A673 (cell line): Measurements from ENCODE around the gene SLC2A4RG. TPM values are rescaled to one million over a fixed set of nuclear protein-coding genes. Genes with fewer than 3 reads are reported as not detected.

Source experiments
- BruUV-seq: library from RNA; stranded (reverse); fragments of 400-500 nt; replicated peaks from 2 replicates; lab custom pipeline; 2021; lab: Mats Ljungman, UMichigan
- CTCF ChIA-PET: fragments of 300-600 bp; sonication (Branson Sonifier 250); formaldehyde crosslinking; loops from one replicate; lab custom pipeline; 2022; ENCODE audit warnings: antibody characterized with exemption; lab: Charles Lee
- POLR2A ChIA-PET: fragments of 300-600 bp; sonication (Branson Sonifier 250); formaldehyde crosslinking; loops from one replicate; lab custom pipeline; 2022; ENCODE audit warnings: antibody characterized with exemption; ENCODE audit not compliant: low non-redundant PET; lab: Charles Lee
- DNase-seq: peaks from one replicate; pipeline ENCODE4 v3.0.0-alpha.2; 2015; ENCODE audit warnings: low spot score
- H3K27ac ChIP-seq: fragments of 200-600 bp; sonication (generic); 2 replicates; pipeline ENCODE4 v1.5.1; 2016; ENCODE audit warnings: mixed run types, low read depth, mild to moderate bottlenecking, mixed read lengths, antibody characterized with exemption, low read length; ENCODE audit not compliant: poor library complexity, severe bottlenecking
- H3K27me3 ChIP-seq: fragments of 200-600 bp; sonication (generic); replicated peaks from 2 replicates; pipeline ENCODE4 v1.6.1; 2017; ENCODE audit warnings: mixed run types, low read depth, mild to moderate bottlenecking, mixed read lengths, antibody characterized with exemption, low read length; ENCODE audit not compliant: insufficient read depth, poor library complexity
- H3K36me3 ChIP-seq: fragments of 200-600 bp; sonication (generic); 2 replicates; pipeline ENCODE4 v1.6.1; 2016; ENCODE audit warnings: mixed run types, mild to moderate bottlenecking, mixed read lengths, antibody characterized with exemption, low read length; ENCODE audit not compliant: insufficient read depth, poor library complexity, severe bottlenecking
- H3K4me1 ChIP-seq: fragments of 200-600 bp; sonication (generic); 2 replicates; pipeline ENCODE4 v1.6.1; 2017; ENCODE audit warnings: mixed run types, mild to moderate bottlenecking, mixed read lengths, antibody characterized with exemption, low read length; ENCODE audit not compliant: insufficient read depth, poor library complexity, severe bottlenecking
- H3K4me3 ChIP-seq: fragments of 200-600 bp; sonication (generic); 2 replicates; pipeline ENCODE4 v1.5.1; 2016; ENCODE audit warnings: low read depth, mixed run types, mild to moderate bottlenecking, mixed read lengths, low read length; ENCODE audit not compliant: poor library complexity, severe bottlenecking
- H3K9me3 ChIP-seq: fragments of 200-600 bp; sonication (generic); 2 replicates; pipeline ENCODE4 v1.6.1; 2016; ENCODE audit warnings: mixed run types, low read depth, mild to moderate bottlenecking, mixed read lengths, antibody characterized with exemption, low read length; ENCODE audit not compliant: poor library complexity, severe bottlenecking
- CTCF ChIP-seq: fragments of 300-800, 200-600 bp; sonication (generic); conservative IDR thresholded peaks from 2 replicates; pipeline ENCODE4 v1.5.1; 2017; ENCODE audit warnings: low read depth, mild to moderate bottlenecking, antibody characterized with exemption, low read length, moderate library complexity, mixed read lengths
- EZH2 ChIP-seq: fragments of 200-600 bp; sonication (generic); IDR thresholded peaks from 2 replicates; pipeline ENCODE4 v1.6.1; 2017; ENCODE audit warnings: borderline replicate concordance, low read depth, mild to moderate bottlenecking, mixed read lengths, antibody characterized with exemption, low read length; ENCODE audit not compliant: poor library complexity, severe bottlenecking
- intact Hi-C: fragments of 100-400 bp; cut with micrococcal nuclease; formaldehyde crosslinking; loops from one replicate; pipeline ENCODE4 v1.10.0; 2022; ENCODE audit not compliant: unreplicated experiment
- total RNA-seq: library from RNA; stranded (reverse); gene quantifications from 2 replicates; pipeline ENCODE4 v1.2.3, GENCODE V29; 2021

The SLC2A4RG gene
- total RNA-seq, 1 experiment from 2014 or later, result 45.8 TPM

DNA sequence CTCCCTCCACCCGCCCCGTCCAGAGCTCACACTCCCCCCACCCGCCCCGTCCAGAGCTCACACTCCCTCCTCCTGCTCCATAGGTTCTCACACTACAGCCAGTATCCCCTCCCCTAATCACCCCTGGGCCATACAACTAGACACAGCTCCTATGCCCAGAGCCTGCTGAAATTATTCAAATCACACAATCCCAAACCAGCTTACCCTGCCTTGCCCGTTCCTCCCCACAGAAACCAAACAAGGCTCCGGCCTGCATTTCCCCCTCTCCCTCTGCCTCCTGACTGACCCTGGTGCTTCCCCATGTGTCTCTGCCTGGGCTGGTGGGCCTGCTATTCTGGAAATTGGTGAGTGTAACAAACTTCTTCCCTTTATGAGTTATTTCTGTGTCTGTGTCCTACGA is 18.6 kb downstream of the SLC2A4RG start:
- ChIA-PET POLR2A (no interaction called here), CTCF (no interaction called here)
- DNase-seq, result no peak
- H3K27me3 ChIP-seq, result no peaks in the 10 kb centered on the region
- no peaks in the 10 kb centered on the region for H3K36me3 ChIP-seq
- no peak overlapping the region for H3K4me3 ChIP-seq
- H3K9me3 ChIP-seq, result no peaks in the 10 kb centered on the region
- intact Hi-C loops, result no loop called here
- BruUV-seq, result no TSS peak
- no peak for TF ChIP-seq EZH2
- H3K27ac ChIP-seq, result no peak overlapping the region
- H3K4me1 ChIP-seq, result no peaks in the 10 kb centered on the region

DNA sequence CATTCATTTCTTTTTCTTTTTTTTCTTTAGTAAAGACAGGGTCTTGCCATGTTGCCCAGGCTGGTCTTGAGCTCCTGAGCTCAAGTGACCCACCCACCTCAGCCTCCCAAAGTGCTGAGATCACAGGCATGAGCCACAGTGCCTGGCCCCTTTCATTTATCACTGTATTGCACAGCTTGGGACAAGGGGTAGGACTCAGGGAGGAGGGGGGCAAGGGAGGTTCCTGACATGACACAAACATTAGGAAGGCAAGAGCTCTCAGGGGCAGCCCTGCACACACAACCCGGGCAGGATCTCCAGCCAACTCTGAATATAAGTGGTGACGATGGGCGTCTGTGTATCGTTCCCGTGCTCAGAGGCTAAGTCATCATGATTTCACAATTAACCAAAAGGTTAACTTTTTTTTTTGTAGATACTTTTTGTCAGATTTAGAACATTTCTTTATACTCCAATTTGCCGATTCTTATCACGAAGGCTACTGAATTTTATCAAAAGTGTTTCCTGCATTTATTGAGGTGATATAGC is 19.9 kb downstream of the SLC2A4RG start:
- ChIA-PET CTCF (no interaction called here), POLR2A (no interaction called here)
- no peaks in the 10 kb centered on the region for H3K4me1 ChIP-seq
- H3K27me3 ChIP-seq, result no peaks in the 10 kb centered on the region
- TF ChIP-seq CTCF (no peak), EZH2 (no peak)
- no peak overlapping the region for H3K27ac ChIP-seq
- intact Hi-C loops, result no loop called here
- no peaks in the 10 kb centered on the region for H3K9me3 ChIP-seq
- BruUV-seq, result no TSS peak
- no peak overlapping the region for H3K4me3 ChIP-seq
- no peaks in the 10 kb centered on the region for H3K36me3 ChIP-seq
- DNase-seq, result no peak

GRCh38 chr20:63765082-63765873 is 25.7 kb downstream of the SLC2A4RG start:
- intact Hi-C loops, result no loop called here
- no peaks in the 10 kb centered on the region for H3K27me3 ChIP-seq
- POLR2A ChIA-PET, result no interaction called here
- no peaks in the 10 kb centered on the region for H3K9me3 ChIP-seq
- no TSS peak for BruUV-seq
- no peaks in the 10 kb centered on the region for H3K36me3 ChIP-seq
- CTCF ChIA-PET, result no interaction called here
- H3K27ac ChIP-seq, result no peak overlapping the region
- H3K4me1 ChIP-seq, result no peaks in the 10 kb centered on the region
- no peak for TF ChIP-seq CTCF
- TF ChIP-seq EZH2, result no peak
- DNase-seq, result no peak
- H3K4me3 ChIP-seq, result no peak overlapping the region
